Measurements from ENCODE around the gene FHOD1. TPM values are rescaled to one million over a fixed set of nuclear protein-coding genes. Genes with fewer than 3 reads are reported as not detected.

FHOD1 gene
- total RNA-seq, 1 experiment from 2014 or later: 33.1 TPM

- Histone ChIP-seq H3K4me3 (ENCODE audit: low read length) (no peak overlapping the region), H3K9ac (ENCODE audit: low read length) (no peak overlapping the region), H3K27me3 (ENCODE audit: low read length) (no peaks in the 10 kb centered on the region), H3K79me2 (ENCODE audit: low read length) (no peaks in the 10 kb centered on the region), H3K9me2 (replicated peaks; ENCODE audit: insufficient read depth, low read length) (no peaks in the 10 kb centered on the region), H3K36me3 (ENCODE audit: insufficient read depth, low read length) (no peaks in the 10 kb centered on the region), H3K4me2 (ENCODE audit: low read depth, low read length, poor library complexity, severe bottlenecking) (no peak overlapping the region), H4K20me1 (ENCODE audit: insufficient read depth, low read depth, low read length) (no peaks in the 10 kb centered on the region), H3K4me1 (ENCODE audit: low read length) (no peaks in the 10 kb centered on the region), H3K9me3 (ENCODE audit: low read length) (no peaks in the 10 kb centered on the region), H3K27ac (ENCODE audit: low read length) (no peak overlapping the region), H2AFZ (ENCODE audit: low read length) (no peak overlapping the region)
- DNase-seq: no peak
These were observed 30.4 kb downstream of the FHOD1 start for GRCh38 chr16:67216612-67217490.

- no peak overlapping the region for H2AFZ ChIP-seq (ENCODE audit: low read length)
- H3K9me2 ChIP-seq (replicated peaks; ENCODE audit: insufficient read depth, low read length): no peaks in the 10 kb centered on the region
- no peaks in the 10 kb centered on the region for H3K27me3 ChIP-seq (ENCODE audit: low read length)
- H3K27ac ChIP-seq (ENCODE audit: low read length): no peak overlapping the region
- H3K4me2 ChIP-seq (ENCODE audit: low read depth, low read length, poor library complexity, severe bottlenecking): no peak overlapping the region
- no peaks in the 10 kb centered on the region for H3K79me2 ChIP-seq (ENCODE audit: low read length)
- no peaks in the 10 kb centered on the region for H3K4me1 ChIP-seq (ENCODE audit: low read length)
- H3K9ac ChIP-seq (ENCODE audit: low read length): no peak overlapping the region
- H3K36me3 ChIP-seq (ENCODE audit: insufficient read depth, low read length): no peaks in the 10 kb centered on the region
- no peak for DNase-seq
- H3K4me3 ChIP-seq (ENCODE audit: low read length): no peak overlapping the region
- no peaks in the 10 kb centered on the region for H3K9me3 ChIP-seq (ENCODE audit: low read length)
- H4K20me1 ChIP-seq (ENCODE audit: insufficient read depth, low read depth, low read length): no peaks in the 10 kb centered on the region
These were observed 31.6 kb downstream of the FHOD1 start for GRCh38 chr16:67215706-67216105.

- Histone ChIP-seq H3K9me3 (ENCODE audit: low read length) (no peaks in the 10 kb centered on the region), H3K27me3 (ENCODE audit: low read length) (no peaks in the 10 kb centered on the region), H3K9ac (ENCODE audit: low read length) (no peak overlapping the region), H2AFZ (ENCODE audit: low read length) (no peak overlapping the region), H3K4me3 (ENCODE audit: low read length) (no peak overlapping the region), H4K20me1 (ENCODE audit: insufficient read depth, low read depth, low read length) (peaks cover 4% of the 10 kb centered on the region; the same call in 1 of the 2 replicates), H3K27ac (ENCODE audit: low read length) (no peak overlapping the region), H3K79me2 (ENCODE audit: low read length) (no peaks in the 10 kb centered on the region), H3K36me3 (ENCODE audit: insufficient read depth, low read length) (no peaks in the 10 kb centered on the region), H3K9me2 (replicated peaks; ENCODE audit: insufficient read depth, low read length) (no peaks in the 10 kb centered on the region), H3K4me1 (ENCODE audit: low read length) (no peaks in the 10 kb centered on the region), H3K4me2 (ENCODE audit: low read depth, low read length, poor library complexity, severe bottlenecking) (no peak overlapping the region)
- DNase-seq: no peak
These were observed 33.9 kb downstream of the FHOD1 start for GRCh38 chr16:67213197-67214019.

GRCh38 chr16:67212766-67213165 is 34.5 kb downstream of the FHOD1 start:
- Histone ChIP-seq H3K36me3 (ENCODE audit: insufficient read depth, low read length) (no peaks in the 10 kb centered on the region), H3K4me3 (ENCODE audit: low read length) (no peak overlapping the region), H3K79me2 (ENCODE audit: low read length) (no peaks in the 10 kb centered on the region), H3K4me1 (ENCODE audit: low read length) (no peaks in the 10 kb centered on the region), H4K20me1 (ENCODE audit: insufficient read depth, low read depth, low read length) (peaks cover 4% of the 10 kb centered on the region; the same call in 1 of the 2 replicates), H3K9ac (ENCODE audit: low read length) (no peak overlapping the region), H3K27ac (ENCODE audit: low read length) (no peak overlapping the region), H3K4me2 (ENCODE audit: low read depth, low read length, poor library complexity, severe bottlenecking) (no peak overlapping the region), H3K9me2 (replicated peaks; ENCODE audit: insufficient read depth, low read length) (no peaks in the 10 kb centered on the region), H3K9me3 (ENCODE audit: low read length) (no peaks in the 10 kb centered on the region), H2AFZ (ENCODE audit: low read length) (no peak overlapping the region), H3K27me3 (ENCODE audit: low read length) (no peaks in the 10 kb centered on the region)
- no peak for DNase-seq

- Histone ChIP-seq H3K27me3 (ENCODE audit: low read length) (no peaks in the 10 kb centered on the region), H3K9me2 (replicated peaks; ENCODE audit: insufficient read depth, low read length) (no peaks in the 10 kb centered on the region), H2AFZ (ENCODE audit: low read length) (no peak overlapping the region), H3K4me2 (ENCODE audit: low read depth, low read length, poor library complexity, severe bottlenecking) (no peak overlapping the region), H3K79me2 (ENCODE audit: low read length) (no peaks in the 10 kb centered on the region), H3K9ac (ENCODE audit: low read length) (no peak overlapping the region), H4K20me1 (ENCODE audit: insufficient read depth, low read depth, low read length) (peaks cover 4% of the 10 kb centered on the region; the same call in 1 of the 2 replicates), H3K4me1 (ENCODE audit: low read length) (no peaks in the 10 kb centered on the region), H3K4me3 (ENCODE audit: low read length) (no peak overlapping the region), H3K27ac (ENCODE audit: low read length) (no peak overlapping the region), H3K36me3 (ENCODE audit: insufficient read depth, low read length) (no peaks in the 10 kb centered on the region), H3K9me3 (ENCODE audit: low read length) (no peaks in the 10 kb centered on the region)
- no peak for DNase-seq
These were observed 35.6 kb downstream of the FHOD1 start for GRCh38 chr16:67211674-67212073.

GRCh38 chr16:67210069-67210937 is 37.0 kb downstream of the FHOD1 start:
- no peak overlapping the region for H3K4me2 ChIP-seq (ENCODE audit: low read depth, low read length, poor library complexity, severe bottlenecking)
- H3K9me2 ChIP-seq (replicated peaks; ENCODE audit: insufficient read depth, low read length): no peaks in the 10 kb centered on the region
- H3K4me3 ChIP-seq (ENCODE audit: low read length): no peak overlapping the region

GRCh38 chr16:67209565-67209964 is 37.7 kb downstream of the FHOD1 start:
- no peaks in the 10 kb centered on the region for H3K9me3 ChIP-seq (ENCODE audit: low read length)
- H3K9ac ChIP-seq (ENCODE audit: low read length): no peak overlapping the region
- no peaks in the 10 kb centered on the region for H3K27me3 ChIP-seq (ENCODE audit: low read length)
- H4K20me1 ChIP-seq (ENCODE audit: insufficient read depth, low read depth, low read length): peaks cover 4% of the 10 kb centered on the region; the same call in 1 of the 2 replicates
- no peak overlapping the region for H3K4me3 ChIP-seq (ENCODE audit: low read length)
- no peak overlapping the region for H3K27ac ChIP-seq (ENCODE audit: low read length)
- H3K4me1 ChIP-seq (ENCODE audit: low read length): no peaks in the 10 kb centered on the region
- no peak for DNase-seq
- no peak overlapping the region for H2AFZ ChIP-seq (ENCODE audit: low read length)
- H3K4me2 ChIP-seq (ENCODE audit: low read depth, low read length, poor library complexity, severe bottlenecking): no peak overlapping the region
- no peaks in the 10 kb centered on the region for H3K9me2 ChIP-seq (replicated peaks; ENCODE audit: insufficient read depth, low read length)
- no peaks in the 10 kb centered on the region for H3K79me2 ChIP-seq (ENCODE audit: low read length)
- no peaks in the 10 kb centered on the region for H3K36me3 ChIP-seq (ENCODE audit: insufficient read depth, low read length)

More at GRCh38 chr16:67210069-67210937, 37.0 kb downstream of the FHOD1 start:
- Histone ChIP-seq H3K36me3 (ENCODE audit: insufficient read depth, low read length) (no peaks in the 10 kb centered on the region), H4K20me1 (ENCODE audit: insufficient read depth, low read depth, low read length) (peaks cover 4% of the 10 kb centered on the region; the same call in 1 of the 2 replicates), H3K9ac (ENCODE audit: low read length) (no peak overlapping the region), H3K27me3 (ENCODE audit: low read length) (no peaks in the 10 kb centered on the region), H2AFZ (ENCODE audit: low read length) (no peak overlapping the region), H3K9me3 (ENCODE audit: low read length) (no peaks in the 10 kb centered on the region), H3K4me1 (ENCODE audit: low read length) (no peaks in the 10 kb centered on the region), H3K27ac (ENCODE audit: low read length) (no peak overlapping the region), H3K79me2 (ENCODE audit: low read length) (no peaks in the 10 kb centered on the region)
- no peak for DNase-seq
